ENCODE data around the gene CLEC4E. TPM values are rescaled to one million over a fixed set of nuclear protein-coding genes. Genes with fewer than 3 reads are reported as not detected.

Gene CLEC4E
- total RNA-seq, 2 donors from 2014 or later, result 0.81 to 2.5 TPM

DNA sequence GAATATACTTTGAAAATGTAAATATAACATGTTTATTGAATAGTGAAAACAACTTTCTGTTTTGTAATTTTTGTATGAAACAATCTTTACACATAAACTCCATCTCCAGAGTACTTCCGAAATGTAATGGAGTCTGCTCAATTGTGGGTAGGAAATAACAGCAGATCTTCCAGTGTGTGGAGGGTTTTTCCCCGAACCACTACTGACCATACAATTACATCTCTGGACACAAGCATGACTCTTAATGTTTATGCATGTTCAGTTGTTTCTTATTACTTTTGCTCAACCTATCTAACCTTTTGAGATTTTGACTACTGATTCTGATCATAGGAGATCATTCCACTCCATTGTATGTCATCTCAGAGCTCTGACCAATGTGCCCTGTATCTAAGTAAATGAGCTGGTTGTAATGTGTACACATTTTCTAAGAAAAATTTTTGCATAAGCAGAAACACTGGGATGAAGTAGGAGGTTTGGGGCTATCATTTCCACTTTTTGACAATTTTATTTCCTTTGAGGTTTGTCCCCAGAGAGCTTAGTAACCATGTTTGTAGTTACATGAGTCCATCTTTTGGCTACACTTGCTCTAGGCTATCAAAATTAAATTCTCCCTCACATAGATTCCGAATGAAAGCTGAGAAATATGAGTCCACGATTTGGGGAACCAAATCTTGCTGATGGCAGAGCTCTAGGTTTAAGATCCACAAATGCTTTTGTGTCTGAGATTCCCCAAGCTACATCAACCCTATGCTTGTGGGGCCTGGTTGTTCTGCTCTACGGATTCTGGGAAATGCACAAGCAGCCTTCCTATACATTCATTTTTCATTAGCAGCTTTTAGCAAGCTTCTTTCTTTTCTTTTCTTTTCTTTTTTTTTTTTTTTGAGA lies 48.8 kb downstream of the CLEC4E start:
- ATAC-seq (peak in 1 of 2 donors; percentile 19), DNase-seq (no peak)
- intact Hi-C loops (cut with DNase I), result no loop called here

Other genes starting within 250 kb of the CLEC4E start
- gene CLEC6A, start 84.9 kb downstream of the CLEC4E start, total RNA-seq, result not detected
- gene CLEC4D, start 27.4 kb downstream of the CLEC4E start, total RNA-seq, result under 1 TPM in 1 of 2 donors, not detected in 1; 0.21 TPM
- under 1 TPM in 1 of 2 donors, not detected in 1; 0.10 TPM for gene AICDA, start 72.0 kb upstream of the CLEC4E start, total RNA-seq
- 100 to 1,000 TPM in 1 of 2 donors, 10 to 100 TPM in 1; 64.8 to 120 TPM for gene MFAP5, start 121.9 kb upstream of the CLEC4E start, total RNA-seq
- gene RIMKLB, start 157.1 kb upstream of the CLEC4E start, total RNA-seq, result 10 to 100 TPM; 15.7 to 16.5 TPM